Adipocyte (in vitro differentiated cells): Measurements from ENCODE around the gene TMPRSS4.

Source experiments
- DNase-seq: peaks from one replicate; pipeline ENCODE4 v3.0.0-alpha.2; 2015; ENCODE audit warnings: low read depth
- H3K27me3 ChIP-seq: replicated peaks from 2 replicates; pipeline ENCODE4 v1.7.0; 2013; ENCODE audit warnings: mild to moderate bottlenecking, low read length, moderate library complexity; ENCODE audit not compliant: control insufficient read depth, insufficient read depth
- H3K36me3 ChIP-seq: 2 replicates; pipeline ENCODE4 v1.7.0; 2013; ENCODE audit warnings: low read length, mild to moderate bottlenecking, moderate library complexity; ENCODE audit not compliant: control insufficient read depth, insufficient read depth, severe bottlenecking
- H3K4me1 ChIP-seq: 2 replicates; pipeline ENCODE4 v1.7.0; 2013; ENCODE audit warnings: mild to moderate bottlenecking, low read length, moderate library complexity; ENCODE audit not compliant: control insufficient read depth, insufficient read depth
- H3K4me3 ChIP-seq: 2 replicates; pipeline ENCODE4 v1.7.0; 2013; ENCODE audit warnings: mild to moderate bottlenecking, low read length, moderate library complexity
- H3K9ac ChIP-seq: 2 replicates; pipeline ENCODE4 v1.7.0; 2013; ENCODE audit warnings: mild to moderate bottlenecking, low read length, moderate library complexity
- H3K9me3 ChIP-seq: 2 replicates; pipeline ENCODE4 v1.7.0; 2013; ENCODE audit warnings: mild to moderate bottlenecking, low read length, moderate library complexity; ENCODE audit not compliant: control insufficient read depth

Gene TMPRSS4

DNA sequence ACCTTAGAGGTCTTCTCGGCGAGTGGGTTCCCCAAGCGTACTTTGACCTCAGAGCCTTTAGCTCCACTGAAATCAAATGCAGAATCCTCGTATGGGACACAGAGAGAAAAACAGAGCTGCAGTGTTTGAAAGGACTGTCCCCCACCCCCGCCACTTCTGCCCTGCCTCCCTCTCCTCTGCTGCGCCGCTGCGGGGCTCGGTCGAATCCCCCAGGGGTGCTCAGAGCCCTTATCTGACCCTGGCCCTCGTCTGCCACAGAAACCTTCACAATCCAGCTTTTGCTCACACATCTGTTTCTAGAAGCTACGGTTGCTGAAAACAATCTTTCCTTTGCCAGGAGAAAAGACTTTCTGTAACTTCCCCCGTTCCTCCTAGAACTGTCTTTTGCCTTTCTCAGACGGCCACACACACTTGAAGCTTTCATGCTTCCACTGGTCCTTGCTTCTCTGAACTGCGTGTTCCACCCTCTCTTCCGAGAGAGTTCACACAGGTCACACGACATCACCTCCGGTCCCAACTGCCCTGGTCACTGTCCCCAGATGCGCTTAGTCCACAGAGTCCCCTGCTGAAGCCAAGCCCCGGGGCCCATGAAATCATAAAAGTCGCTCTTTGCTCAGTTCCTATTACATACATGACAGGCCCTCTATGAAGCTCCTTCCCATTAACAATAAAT lies 6.1 kb downstream of the TMPRSS4 start:
- Histone ChIP-seq H3K9me3 (peaks cover 27% of the 10 kb centered on the region), H3K36me3 (no peaks in the 10 kb centered on the region), H3K4me3 (no peak overlapping the region), H3K4me1 (peaks cover 5% of the 10 kb centered on the region), H3K9ac (no peak overlapping the region), H3K27me3 (peaks cover 42% of the 10 kb centered on the region)
- DNase-seq, result no peak

DNA sequence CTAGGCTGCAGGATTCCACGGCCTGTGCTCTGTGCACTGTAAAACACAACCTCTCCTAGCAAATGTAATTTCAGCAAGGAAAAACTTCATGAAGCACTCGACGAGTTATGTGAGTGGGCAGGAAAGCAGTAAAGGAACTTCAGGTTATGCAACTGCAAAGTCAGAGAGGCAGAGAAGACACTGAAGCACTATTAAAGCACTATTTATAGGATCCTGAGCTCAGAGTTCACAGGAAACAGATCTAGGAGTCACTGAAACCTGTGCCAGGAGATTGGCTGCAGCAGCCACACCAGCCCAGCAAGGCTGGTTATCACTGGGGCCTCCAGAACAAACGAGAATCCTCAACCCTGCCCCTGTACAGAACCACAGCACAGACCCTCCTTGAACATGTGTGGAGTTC lies 7.4 kb downstream of the TMPRSS4 start:
- no peak overlapping the region for H3K9ac ChIP-seq
- H3K4me1 ChIP-seq, result peaks cover 5% of the 10 kb centered on the region
- H3K27me3 ChIP-seq, result peaks cover 30% of the 10 kb centered on the region
- no peak for DNase-seq
- H3K4me3 ChIP-seq, result no peak overlapping the region
- no peaks in the 10 kb centered on the region for H3K36me3 ChIP-seq
- peaks cover 40% of the 10 kb centered on the region for H3K9me3 ChIP-seq

DNA sequence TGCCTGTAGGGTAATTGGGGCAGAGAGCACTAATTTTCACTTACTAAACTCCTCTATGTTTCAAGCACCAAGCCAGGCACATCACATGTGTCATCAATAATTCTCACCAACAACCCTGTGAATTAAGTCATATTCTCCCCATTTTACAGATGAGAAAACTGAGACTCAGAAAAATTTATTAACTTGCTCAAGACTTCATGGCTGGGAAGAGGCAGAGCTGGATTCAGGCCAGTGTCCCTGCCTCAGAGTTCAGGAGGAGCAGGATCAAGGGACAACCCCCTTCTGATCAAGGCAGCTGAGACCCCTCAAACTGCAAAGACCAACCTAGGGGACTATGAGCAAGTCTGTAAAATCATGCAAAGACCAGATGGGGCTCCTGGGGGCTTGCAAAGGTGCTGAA lies 7.8 kb downstream of the TMPRSS4 start:
- peaks cover 5% of the 10 kb centered on the region for H3K4me1 ChIP-seq
- no peak overlapping the region for H3K9ac ChIP-seq
- peaks cover 26% of the 10 kb centered on the region for H3K27me3 ChIP-seq
- H3K36me3 ChIP-seq, result no peaks in the 10 kb centered on the region
- peaks cover 43% of the 10 kb centered on the region for H3K9me3 ChIP-seq
- H3K4me3 ChIP-seq, result no peak overlapping the region
- no peak for DNase-seq

DNA sequence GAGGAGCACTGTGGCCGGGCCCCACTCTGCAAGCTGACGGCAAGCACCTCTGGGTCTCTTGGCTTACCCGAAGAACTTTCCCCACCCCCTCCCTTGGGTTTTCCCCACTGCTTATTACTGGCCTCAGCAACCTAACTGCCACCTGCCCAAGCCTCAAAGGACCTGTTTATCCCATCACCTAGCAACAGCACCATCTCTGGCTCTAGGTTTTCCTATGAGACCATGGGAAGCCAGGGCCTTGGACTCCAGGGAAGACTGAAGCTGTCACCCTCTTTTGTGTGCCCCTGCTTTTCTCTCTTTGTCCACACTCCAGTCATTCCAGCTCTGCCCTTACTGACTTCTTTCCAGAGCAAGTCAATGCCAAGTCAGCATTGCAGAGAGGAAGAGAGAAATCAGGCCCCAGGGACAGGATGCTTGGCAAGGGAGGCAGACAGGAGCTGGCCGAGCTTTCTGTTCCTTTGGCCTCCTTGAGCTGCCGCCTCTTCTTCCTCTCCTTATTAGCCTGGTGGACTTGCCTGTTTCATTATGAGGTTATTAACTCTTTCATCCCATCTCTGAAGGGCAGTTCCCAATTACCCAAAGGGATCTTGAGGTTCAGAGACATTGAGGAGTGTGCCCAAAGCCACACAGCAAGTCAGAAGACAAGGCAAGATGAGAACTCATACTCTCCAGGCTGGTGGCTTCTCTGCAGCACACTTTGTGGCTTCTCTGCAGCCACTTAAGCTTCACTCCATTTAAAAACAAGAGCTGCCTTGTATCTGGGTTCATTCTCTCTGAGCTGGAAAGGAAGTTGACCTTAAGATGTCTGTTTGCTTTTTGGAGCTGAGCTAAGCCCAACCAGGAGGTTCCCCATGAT lies 10.3 kb downstream of the TMPRSS4 start, which contains the start of gene SMIM35:
Gene SMIM35, minus strand, starts transcription at position 51 of the 856 bp plus-strand sequence. CDS start 206 bp downstream, outside the sequence.
- Histone ChIP-seq H3K4me3 (peak within 1 kb of the TSS; percentile 11), H3K36me3 (no peaks in the 10 kb centered on the region), H3K27me3 (peaks cover 16% of the 10 kb centered on the region), H3K4me1 (peaks cover 5% of the 10 kb centered on the region), H3K9ac (no peak within 1 kb of the TSS), H3K9me3 (peaks cover 50% of the 10 kb centered on the region)
- no peak for DNase-seq

DNA sequence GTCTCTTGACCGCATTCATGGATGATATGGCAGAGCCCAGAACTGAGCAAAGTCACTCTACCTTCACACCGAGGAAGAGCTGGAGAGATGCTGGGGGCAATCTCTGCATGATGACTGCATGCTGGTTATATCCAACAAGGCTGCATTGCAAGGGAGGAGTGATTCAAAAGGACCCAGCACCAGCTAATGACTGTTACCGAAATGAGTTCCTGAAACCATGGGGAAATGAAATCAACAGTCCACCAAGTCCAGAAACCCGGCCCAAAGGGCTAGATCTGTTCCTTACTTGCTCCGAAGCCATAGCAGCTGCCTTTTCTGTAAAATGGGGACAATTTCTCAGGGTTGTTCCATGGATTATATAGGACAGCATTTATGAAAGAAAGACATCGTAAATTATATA lies 11.1 kb downstream of the TMPRSS4 start:
- Histone ChIP-seq H3K27me3 (peaks cover 14% of the 10 kb centered on the region), H3K9me3 (peaks cover 50% of the 10 kb centered on the region)

DNA sequence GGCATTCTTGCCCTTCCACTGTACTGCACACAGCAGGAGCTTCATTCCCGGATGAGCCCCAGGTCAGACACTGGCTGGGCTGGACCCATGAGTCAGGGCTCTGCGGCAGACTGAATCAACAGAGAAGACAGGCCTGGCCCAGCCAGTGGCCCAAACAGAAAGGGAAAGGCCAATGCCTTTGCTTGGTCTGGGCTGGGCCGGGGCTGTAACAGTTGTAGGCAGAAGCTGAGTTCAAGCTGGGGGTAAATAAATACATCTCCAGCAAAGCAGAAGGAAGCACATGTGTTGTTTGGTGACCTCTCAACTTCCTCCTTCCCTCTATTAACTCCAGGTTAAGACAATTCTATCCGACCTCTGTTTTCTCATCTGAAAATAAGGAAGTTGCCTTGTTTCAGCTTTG lies 11.7 kb downstream of the TMPRSS4 start:
- Histone ChIP-seq H3K4me3 (no peak overlapping the region), H3K36me3 (no peaks in the 10 kb centered on the region), H3K9ac (no peak overlapping the region), H3K27me3 (peaks cover 14% of the 10 kb centered on the region), H3K4me1 (peaks cover 5% of the 10 kb centered on the region), H3K9me3 (peaks cover 50% of the 10 kb centered on the region)
- DNase-seq, result no peak

More for the DNA sequence above, 11.1 kb downstream of the TMPRSS4 start:
- no peak for DNase-seq
- no peak overlapping the region for H3K9ac ChIP-seq
- H3K36me3 ChIP-seq, result no peaks in the 10 kb centered on the region
- peaks cover 5% of the 10 kb centered on the region for H3K4me1 ChIP-seq
- H3K4me3 ChIP-seq, result no peak overlapping the region

DNA sequence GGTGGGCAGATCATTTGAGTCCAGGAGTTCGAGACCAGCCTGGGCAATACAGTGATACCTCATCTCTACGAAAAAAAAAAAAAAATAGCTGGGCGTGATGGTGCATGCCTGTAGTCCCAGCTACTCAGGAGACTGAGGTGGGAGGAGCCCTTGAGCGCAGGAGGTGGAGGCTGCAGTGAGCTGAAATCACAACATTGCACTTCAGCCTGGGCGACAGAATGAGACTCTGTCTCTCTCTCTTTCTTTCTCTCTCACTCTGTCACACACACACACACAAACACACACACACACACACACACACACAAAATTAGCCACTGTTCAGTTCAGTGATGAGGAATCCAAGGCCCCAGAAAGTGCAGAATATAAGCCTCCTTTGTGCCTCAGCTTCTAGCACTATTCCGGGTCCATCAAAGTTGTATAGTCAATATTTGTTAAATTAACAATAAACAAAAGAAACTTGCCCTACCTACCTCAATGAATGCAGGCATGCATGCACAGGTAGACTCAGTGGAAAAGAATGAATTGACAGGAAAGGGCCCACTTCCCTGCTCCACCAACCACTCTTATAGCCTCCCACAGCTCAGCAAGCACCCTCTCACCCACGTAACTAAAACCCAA lies 13.8 kb downstream of the TMPRSS4 start:
- Histone ChIP-seq H3K9me3 (peaks cover 48% of the 10 kb centered on the region), H3K27me3 (peaks cover 17% of the 10 kb centered on the region), H3K36me3 (no peaks in the 10 kb centered on the region), H3K4me1 (peaks cover 1% of the 10 kb centered on the region), H3K4me3 (no peak overlapping the region), H3K9ac (no peak overlapping the region)
- DNase-seq, result no peak

DNA sequence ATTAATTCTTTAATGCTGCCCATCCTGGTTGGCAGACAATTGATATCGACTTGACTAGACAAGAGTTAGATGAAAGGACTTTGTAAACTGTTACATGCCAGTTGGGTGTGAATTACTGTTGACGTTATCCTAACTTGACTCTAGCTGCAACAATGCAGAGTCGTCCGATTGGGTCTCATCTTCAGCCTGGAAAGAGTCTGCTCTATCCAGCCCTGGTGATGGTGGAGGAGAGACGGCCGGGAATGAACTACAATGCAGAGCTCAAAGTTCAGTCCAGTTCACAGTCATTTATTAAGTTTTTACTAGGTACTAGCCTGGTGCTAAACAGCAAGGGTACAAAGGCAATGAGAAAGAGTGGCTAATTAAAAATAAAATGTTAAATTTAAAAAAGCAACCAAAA lies 14.8 kb downstream of the TMPRSS4 start:
- peaks cover 10% of the 10 kb centered on the region for H3K4me1 ChIP-seq
- peaks cover 40% of the 10 kb centered on the region for H3K9me3 ChIP-seq
- no peak overlapping the region for H3K4me3 ChIP-seq
- H3K27me3 ChIP-seq, result peaks cover 17% of the 10 kb centered on the region
- no peak overlapping the region for H3K9ac ChIP-seq
- DNase-seq, result no peak
- no peaks in the 10 kb centered on the region for H3K36me3 ChIP-seq

DNA sequence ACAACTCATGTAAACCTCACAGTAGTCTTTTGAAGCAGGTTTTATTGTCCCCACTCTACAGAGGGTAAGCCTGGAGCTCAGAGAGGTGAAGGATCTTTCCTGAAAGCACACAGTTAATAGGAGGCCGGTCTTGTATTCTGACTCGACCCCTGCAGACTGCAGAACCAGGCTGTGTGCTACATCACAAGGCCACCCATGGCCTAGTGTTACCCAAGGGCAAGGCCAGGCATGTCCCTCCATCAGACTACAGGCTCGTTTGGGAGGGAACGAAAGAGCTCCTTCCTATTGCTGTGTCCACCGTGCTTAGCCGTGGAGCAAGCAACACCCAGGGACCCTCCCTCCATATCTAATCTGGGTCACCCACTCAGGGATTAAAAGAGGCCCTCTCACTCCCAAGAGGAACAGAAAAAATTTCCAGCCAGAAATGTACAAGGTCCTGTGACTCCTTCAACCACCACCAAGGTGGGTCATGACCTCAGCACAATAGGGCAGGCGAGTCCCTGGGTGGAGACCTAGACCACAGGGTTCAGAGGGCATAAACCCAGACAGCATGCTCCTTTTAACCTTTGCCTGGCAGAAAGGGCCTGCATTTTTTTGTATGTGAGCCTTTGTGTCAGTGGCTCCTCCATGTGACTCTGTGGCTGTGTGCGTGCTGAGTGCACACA lies 16.2 kb downstream of the TMPRSS4 start:
- DNase-seq, result no peak
- H3K4me3 ChIP-seq, result no peak overlapping the region
- peaks cover 10% of the 10 kb centered on the region for H3K4me1 ChIP-seq
- H3K9me3 ChIP-seq, result peaks cover 27% of the 10 kb centered on the region
- H3K27me3 ChIP-seq, result peaks cover 26% of the 10 kb centered on the region
- H3K9ac ChIP-seq, result no peak overlapping the region
- H3K36me3 ChIP-seq, result no peaks in the 10 kb centered on the region

DNA sequence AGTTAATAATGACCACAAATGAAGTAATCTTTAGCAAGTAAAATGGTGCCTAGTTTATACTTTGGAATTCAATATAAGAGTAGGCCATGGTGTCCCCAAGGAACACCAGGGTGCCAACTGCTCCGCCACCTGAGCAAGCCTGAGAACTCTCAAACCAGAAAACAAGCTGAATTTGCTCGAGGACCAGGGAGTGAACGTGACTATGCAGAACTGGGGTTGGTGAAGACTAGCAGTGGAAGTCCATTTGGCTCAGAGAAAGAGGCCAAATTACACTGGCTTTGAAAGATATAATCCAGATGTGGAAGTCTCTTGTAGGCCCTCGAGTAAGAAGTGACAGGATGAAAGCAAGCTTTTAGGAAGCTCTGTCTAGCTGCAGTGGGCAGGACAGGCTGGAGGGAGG lies 18.6 kb downstream of the TMPRSS4 start:
- no peak for DNase-seq
- peaks cover 19% of the 10 kb centered on the region for H3K4me1 ChIP-seq

DNA sequence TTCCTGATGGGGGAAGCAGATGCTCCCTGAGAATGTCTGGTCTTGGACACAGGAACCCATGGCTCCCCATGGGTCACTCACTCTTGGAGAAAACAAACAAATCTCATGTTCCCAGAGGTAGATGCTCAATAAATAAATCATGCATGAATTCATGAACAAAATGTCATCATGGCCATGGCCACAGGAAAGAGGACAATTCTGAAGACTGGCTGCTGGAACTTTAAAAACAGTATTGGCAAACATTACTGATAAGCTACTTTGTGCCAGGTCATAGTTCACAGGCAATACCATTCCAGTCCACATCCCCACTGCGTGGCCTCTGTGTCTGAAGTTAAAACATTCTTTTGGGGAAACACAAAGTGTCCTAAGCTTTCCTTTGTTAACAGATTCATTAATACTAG lies 19.1 kb downstream of the TMPRSS4 start:
- H3K4me1 ChIP-seq, result peaks cover 24% of the 10 kb centered on the region

More for the DNA sequence above, 18.6 kb downstream of the TMPRSS4 start:
- H3K4me3 ChIP-seq, result no peak overlapping the region
- H3K27me3 ChIP-seq, result peaks cover 35% of the 10 kb centered on the region
- H3K9ac ChIP-seq, result no peak overlapping the region
- H3K9me3 ChIP-seq, result peaks cover 11% of the 10 kb centered on the region
- H3K36me3 ChIP-seq, result no peaks in the 10 kb centered on the region

More for the DNA sequence above, 19.1 kb downstream of the TMPRSS4 start:
- Histone ChIP-seq H3K36me3 (no peaks in the 10 kb centered on the region), H3K4me3 (no peak overlapping the region), H3K27me3 (peaks cover 33% of the 10 kb centered on the region), H3K9ac (no peak overlapping the region), H3K9me3 (peaks cover 9% of the 10 kb centered on the region)
- no peak for DNase-seq
